K562 (cell line): ENCODE results near the gene ALG14. TPM values are rescaled to one million over a fixed set of nuclear protein-coding genes. Genes with fewer than 3 reads are reported as not detected.

Experiments used
- ATAC-seq: fragments of 200-7000 bp; cut with Tn5 transposase; 3 replicates; pipeline ENCODE4 v1.9.1; 2020; ENCODE audit warnings: moderate library complexity
- BruUV-seq: library from RNA; stranded (reverse); fragments of 400-500 nt; replicated peaks from 2 replicates; lab custom pipeline; 2021; lab: Mats Ljungman, UMichigan
- CTCF ChIA-PET: fragments of 300-600 bp; formaldehyde crosslinking; extraction: SDS; loops from one replicate; lab custom pipeline; 2021; ENCODE audit warnings: low intra/inter-chr PET ratio; lab: Yijun Ruan, JAX
- POLR2A ChIA-PET: fragments of 300-600, 350-650 bp; sonication (Branson Sonifier 250); formaldehyde crosslinking; extraction: SDS; loops from one replicate; lab custom pipeline; 2021; ENCODE audit warnings: antibody characterized with exemption, inconsistent platforms; lab: Yijun Ruan, JAX
- DNase-seq, 4 experiments: peaks; one replicate each; pipeline versions ENCODE4 v3.0.0 to v3.0.0-alpha.2; 2011 to 2018; ENCODE audit warnings: low spot score in 3 of 4, mixed read lengths in 3 of 4; ENCODE audit errors: extremely low read depth in 1 of 4
- FAIRE-seq: peaks from 2 replicates; lab custom pipeline; 2011; peaks lifted over from hg19 to GRCh38; lab: Jason Lieb, UNC
- H2AFZ ChIP-seq: 2 replicates; pipeline ENCODE4 v1.6.0; 2011; ENCODE audit warnings: low read depth, low read length, control low read depth, inconsistent platforms
- H3K27ac ChIP-seq: fragments of 200-600 bp; 3 replicates; pipeline ENCODE4 v1.8.0; 2011; ENCODE audit warnings: low read depth, mild to moderate bottlenecking, control low read depth, inconsistent platforms, low read length, moderate library complexity, mixed read lengths; ENCODE audit errors: extremely low read depth
- H3K27me3 ChIP-seq, 2 experiments: fragments of 300-600 bp in 1 of 2; 2 replicates in 1 of 2; 3 replicates in 1 of 2; pipeline versions ENCODE4 v1.6.0 to v1.8.0; 2011; ENCODE audit warnings: inconsistent platforms in 2 of 2, low read length in 2 of 2, mild to moderate bottlenecking in 1 of 2, mixed read lengths in 1 of 2, moderate library complexity in 1 of 2; ENCODE audit not compliant: control insufficient read depth in 2 of 2, insufficient read depth in 2 of 2
- H3K36me3 ChIP-seq: fragments of 300-600 bp; 3 replicates; pipeline ENCODE4 v1.8.0; 2011; ENCODE audit warnings: mild to moderate bottlenecking, low read length, inconsistent platforms; ENCODE audit not compliant: control insufficient read depth, insufficient read depth
- H3K4me1 ChIP-seq, 2 experiments: fragments of 200-600 bp in 1 of 2; replicated peaks in 1 of 2; 2 replicates in 1 of 2; 3 replicates in 1 of 2; pipeline versions ENCODE4 v1.5.1 to v1.8.0; 2011; ENCODE audit warnings: inconsistent platforms in 2 of 2, low read length in 2 of 2, mild to moderate bottlenecking in 1 of 2, mixed read lengths in 1 of 2, moderate library complexity in 1 of 2; ENCODE audit not compliant: control insufficient read depth in 2 of 2, insufficient read depth in 2 of 2
- H3K4me2 ChIP-seq: 2 replicates; pipeline ENCODE4 v1.6.1; 2011; ENCODE audit warnings: low read length, control low read depth, inconsistent platforms, mixed read lengths; ENCODE audit not compliant: insufficient read depth
- H3K4me3 ChIP-seq: fragments of 200-600 bp; sonication (generic), shearing (Covaris generic); 2 replicates; pipeline ENCODE4 v1.5.1; 2016; ENCODE audit warnings: control low read depth, inconsistent platforms
- H3K79me2 ChIP-seq: fragments of 200-600 bp; 3 replicates; pipeline ENCODE4 v1.8.0; 2011; ENCODE audit warnings: low read length, inconsistent platforms; ENCODE audit not compliant: control insufficient read depth, insufficient read depth
- H3K9ac ChIP-seq, 2 experiments: 2 replicates each; pipeline versions ENCODE4 v1.6.0 to v1.6.1; 2011; ENCODE audit warnings: low read depth in 2 of 2, low read length in 2 of 2, control low read depth in 1 of 2, inconsistent platforms in 1 of 2, mild to moderate bottlenecking in 1 of 2, mixed read lengths in 1 of 2; ENCODE audit not compliant: insufficient read depth in 1 of 2
- H3K9me1 ChIP-seq: one replicate; pipeline ENCODE4 v1.6.0; 2011; ENCODE audit warnings: inconsistent platforms, mild to moderate bottlenecking, low read length, moderate library complexity; ENCODE audit not compliant: control insufficient read depth, insufficient read depth
- H3K9me3 ChIP-seq: replicated peaks from 2 replicates; pipeline ENCODE4 v1.5.1; 2011; ENCODE audit warnings: low read depth, low read length, inconsistent platforms; ENCODE audit not compliant: control insufficient read depth, insufficient read depth
- H4K20me1 ChIP-seq: replicated peaks from 2 replicates; pipeline ENCODE4 v1.6.1; 2011; ENCODE audit warnings: low read length, inconsistent platforms, mixed read lengths; ENCODE audit not compliant: control insufficient read depth, insufficient read depth
- BRD4 ChIP-seq: fragments of 200-600 bp; sonication (generic); IDR thresholded peaks from 2 replicates; pipeline ENCODE4 v1.6.1; 2017; ENCODE audit warnings: inconsistent platforms
- GABPA ChIP-seq: fragments of 200-800 bp; sonication (Bioruptor generic); conservative IDR thresholded peaks from 2 replicates; pipeline ENCODE4 v1.6.1; 2016; ENCODE audit warnings: low read depth, missing genetic modification characterization, missing compliant biosample characterization
- MBD2 ChIP-seq: sonication (generic); IDR thresholded peaks from 2 replicates; pipeline ENCODE4 v1.6.1; 2016; ENCODE audit warnings: low read depth, borderline replicate concordance
- NFXL1 ChIP-seq: fragments of 450-650 bp; formaldehyde crosslinking; IDR thresholded peaks from 2 replicates; pipeline ENCODE4 v1.4.0; 2021; ENCODE audit warnings: mild to moderate bottlenecking
- NFYB ChIP-seq: IDR thresholded peaks from 2 replicates; pipeline ENCODE4 v1.6.1; 2011; ENCODE audit warnings: mild to moderate bottlenecking, moderate library complexity; ENCODE audit not compliant: insufficient read length; ENCODE audit errors: extremely low read depth
- NR3C1 ChIP-seq: sonication (generic); formaldehyde crosslinking; IDR thresholded peaks from 2 replicates; pipeline ENCODE4 v1.8.1; 2022; ENCODE audit warnings: missing genetic modification reagents
- PRMT5 ChIP-seq: sonication (generic); formaldehyde crosslinking; IDR thresholded peaks from 2 replicates; pipeline ENCODE4 v1.5.0; 2020; ENCODE audit warnings: missing genetic modification reagents
- SIN3B ChIP-seq: fragments of 450-650 bp; IDR thresholded peaks from 2 replicates; pipeline ENCODE4 v1.6.1; 2017; ENCODE audit warnings: low read depth, mild to moderate bottlenecking, moderate library complexity
- SMARCA5 ChIP-seq: fragments of 450-650 bp; IDR thresholded peaks from 2 replicates; pipeline ENCODE4 v1.6.1; 2016
- SNRNP70 ChIP-seq: fragments of 200-400 bp; formaldehyde crosslinking; optimal IDR thresholded peaks from 2 replicates; pipeline ENCODE3; 2017; ENCODE audit warnings: low read depth, low read length
- SRSF3 ChIP-seq: fragments of 200-400 bp; formaldehyde crosslinking; IDR thresholded peaks from 2 replicates; pipeline ENCODE4 v1.6.1; 2016; ENCODE audit warnings: mild to moderate bottlenecking, low read length, moderate library complexity; ENCODE audit not compliant: insufficient read depth
- WHSC1 ChIP-seq: IDR thresholded peaks from one replicate; pipeline ENCODE4 v1.6.1; 2012; ENCODE audit warnings: low read length, control low read depth, inconsistent platforms
- WGBS: fragments of 100-300 bp; shearing (Covaris generic); methylation state at CpG from one replicate; pipeline ENCODE4 v1.1.6; 2016; ENCODE audit warnings: low coverage, mixed read lengths; ENCODE audit not compliant: insufficient coverage; ENCODE audit errors: missing lambda C conversion rate; 5-methylcytosine and 5-hydroxymethylcytosine counted together
- in situ Hi-C: fragments of 300-500 bp; cut with MboI; formaldehyde crosslinking; loops from 4 replicates; pipeline ENCODE4 v1.15.0; 2018; ENCODE audit warnings: inconsistent platforms, mixed read lengths
- intact Hi-C: fragments of 100-400 bp; cut with micrococcal nuclease; formaldehyde crosslinking; loops from 2 replicates; pipeline ENCODE4 v1.14.2; 2022
- polyA plus RNA-seq, 8 experiments: library from polyadenylated mRNA; depleted of rRNA in 4 of 8; stranded (reverse) in 5 of 8; unstranded in 3 of 8; fragments of >200 nt; fragmentation: Nextera tagmentation in 2 of 8; fragmentation: Illumina TruSeq in 1 of 8; extraction: Ambion mirVana in 2 of 8; extraction: Trizol in 1 of 8; gene quantifications; 2 replicates each; pipeline versions ENCODE4 v1.2.1 to v1.2.3, GENCODE V29; 2011 to 2014; ENCODE audit warnings: inconsistent platforms in 1 of 8, missing spikeins in 1 of 8
- total RNA-seq, 7 experiments: library from RNA; depleted of rRNA in 6 of 7; stranded (reverse); fragments of >200 nt in 6 of 7; fragmentation: Illumina TruSeq in 2 of 7; extraction: Trizol in 2 of 7; gene quantifications; 2 replicates each; pipeline versions ENCODE4 v1.2.1 to v1.2.3, GENCODE V29; 2011 to 2021; ENCODE audit warnings: low replicate concordance in 1 of 7
- TF ChIP-seq, protein P1 (sequence below), 2 experiments: fragments of 450-650 bp; conservative IDR thresholded peaks; 2 replicates each; pipeline ENCODE4 v1.6.1; 2017; ENCODE audit warnings: mild to moderate bottlenecking in 2 of 2, moderate library complexity in 2 of 2
- TF ChIP-seq, protein P2 (sequence below), 3 experiments: fragments of 200-800 bp in 1 of 3; sonication (Bioruptor generic) in 1 of 3; sonication (generic) in 1 of 3; formaldehyde crosslinking in 1 of 3; IDR thresholded peaks; 2 replicates each; pipeline versions ENCODE4 v1.6.1 to v1.8.0; 2016 to 2022; ENCODE audit warnings: mild to moderate bottlenecking in 2 of 3, missing compliant biosample characterization in 2 of 3, missing genetic modification characterization in 2 of 3, missing genetic modification reagents in 1 of 3
- TF ChIP-seq, protein P3 (sequence below): fragments of 250-450 bp; sonication (Bioruptor Pico); IDR thresholded peaks from 2 replicates; pipeline ENCODE4 v1.4.0; 2020; ENCODE audit warnings: mild to moderate bottlenecking, moderate library complexity, borderline replicate concordance
- TF ChIP-seq, protein P4 (sequence below): fragments of 250-450 bp; sonication (Bioruptor Pico); IDR thresholded peaks from 2 replicates; pipeline ENCODE4 v1.8.0; 2021; ENCODE audit warnings: moderate library complexity, mild to moderate bottlenecking, inconsistent platforms

Gene ALG14
- total and polyA plus RNA-seq, 9 of the 15 experiments (the other 6 are each of a cell fraction or from before 2014, with no cell fraction given): 2.8 to 16.2 (median 4.9) TPM

DNA sequence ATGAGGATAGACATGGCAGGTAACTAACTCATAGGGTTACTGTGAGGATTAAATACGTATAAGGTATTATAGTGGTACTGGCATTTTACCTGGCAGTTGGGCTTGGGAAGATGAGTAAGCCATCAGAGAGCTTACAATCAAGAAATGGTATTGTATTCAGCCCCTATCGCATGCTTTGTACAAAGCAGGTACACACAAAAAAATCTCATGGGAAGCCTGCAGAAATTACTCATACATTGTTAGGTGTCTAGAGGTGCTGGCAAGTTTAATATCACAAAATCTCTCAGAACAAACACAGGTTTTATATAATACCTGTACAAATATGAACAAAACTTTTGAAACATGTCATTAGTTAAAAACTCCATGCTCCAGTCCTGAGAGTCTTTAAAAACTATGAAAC, 74.0 kb downstream of the ALG14 start (continued):
- no peak for TF ChIP-seq SNRNP70
- TF ChIP-seq WHSC1: no peak
- TF ChIP-seq, protein P1, sequence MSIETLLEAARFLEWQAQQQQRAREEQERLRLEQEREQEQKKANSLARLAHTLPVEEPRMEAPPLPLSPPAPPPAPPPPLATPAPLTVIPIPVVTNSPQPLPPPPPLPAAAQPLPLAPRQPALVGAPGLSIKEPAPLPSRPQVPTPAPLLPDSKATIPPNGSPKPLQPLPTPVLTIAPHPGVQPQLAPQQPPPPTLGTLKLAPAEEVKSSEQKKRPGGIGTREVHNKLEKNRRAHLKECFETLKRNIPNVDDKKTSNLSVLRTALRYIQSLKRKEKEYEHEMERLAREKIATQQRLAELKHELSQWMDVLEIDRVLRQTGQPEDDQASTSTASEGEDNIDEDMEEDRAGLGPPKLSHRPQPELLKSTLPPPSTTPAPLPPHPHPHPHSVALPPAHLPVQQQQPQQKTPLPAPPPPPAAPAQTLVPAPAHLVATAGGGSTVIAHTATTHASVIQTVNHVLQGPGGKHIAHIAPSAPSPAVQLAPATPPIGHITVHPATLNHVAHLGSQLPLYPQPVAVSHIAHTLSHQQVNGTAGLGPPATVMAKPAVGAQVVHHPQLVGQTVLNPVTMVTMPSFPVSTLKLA (conservative IDR thresholded peaks at IDR 0.05): no peak
- TF ChIP-seq PRMT5 (CRISPR knock-in tag): no peak
- no peak for TF ChIP-seq NR3C1 (CRISPR knock-in tag)
- no peak for TF ChIP-seq NFYB
- no peak for TF ChIP-seq GABPA (tag)
- TF ChIP-seq SRSF3: no peak

DNA sequence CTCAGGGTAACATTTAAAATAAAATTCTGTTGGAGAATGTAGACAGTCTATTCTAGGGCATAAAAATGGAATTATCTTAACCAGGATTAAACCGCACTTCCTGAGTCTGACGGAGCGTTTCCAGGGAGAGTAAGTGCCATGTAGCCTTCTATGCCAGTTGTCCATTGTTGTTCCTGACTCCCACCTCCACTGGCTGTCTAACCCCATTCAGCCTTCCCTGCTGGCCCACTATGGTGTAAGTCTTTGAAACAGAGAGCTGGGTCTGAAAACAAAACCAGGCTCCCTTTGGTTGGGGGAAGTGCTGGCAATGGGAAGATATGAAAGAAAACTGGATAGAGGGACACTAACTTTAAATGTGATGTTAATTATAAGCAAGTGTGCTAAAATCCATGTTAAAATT, 74.6 kb downstream of the ALG14 start:
- ATAC-seq: no peak
- no peak overlapping the region for H2AFZ ChIP-seq
- CTCF ChIA-PET: no interaction called here
- no peaks in the 10 kb centered on the region for H3K79me2 ChIP-seq
- no peaks in the 10 kb centered on the region for H3K4me1 ChIP-seq
- 61% methylated on average over 3 of the region's 3 CpGs for WGBS
- no peak for FAIRE-seq
- no TSS peak for BruUV-seq
- H3K27me3 ChIP-seq: no peaks in the 10 kb centered on the region
- no peaks in the 10 kb centered on the region for H3K36me3 ChIP-seq
- in situ Hi-C loops (no loop called here), intact Hi-C loops (no loop called here)
- no peaks in the 10 kb centered on the region for H3K9me3 ChIP-seq
- no peak for DNase-seq
- no peak overlapping the region for H3K4me3 ChIP-seq
- H3K9ac ChIP-seq: no peak overlapping the region
- H3K27ac ChIP-seq: no peak overlapping the region
- TF ChIP-seq, protein P2, sequence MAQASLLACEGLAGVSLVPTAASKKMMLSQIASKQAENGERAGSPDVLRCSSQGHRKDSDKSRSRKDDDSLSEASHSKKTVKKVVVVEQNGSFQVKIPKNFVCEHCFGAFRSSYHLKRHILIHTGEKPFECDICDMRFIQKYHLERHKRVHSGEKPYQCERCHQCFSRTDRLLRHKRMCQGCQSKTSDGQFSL (CRISPR knock-in tag; IDR thresholded peaks at IDR 0.05): no peak
- TF ChIP-seq, protein P2 (tag; IDR thresholded peaks at IDR 0.05): no peak
- no peak for TF ChIP-seq NFXL1
- no peak for TF ChIP-seq MBD2
- no peak for TF ChIP-seq BRD4
- TF ChIP-seq, protein P3, sequence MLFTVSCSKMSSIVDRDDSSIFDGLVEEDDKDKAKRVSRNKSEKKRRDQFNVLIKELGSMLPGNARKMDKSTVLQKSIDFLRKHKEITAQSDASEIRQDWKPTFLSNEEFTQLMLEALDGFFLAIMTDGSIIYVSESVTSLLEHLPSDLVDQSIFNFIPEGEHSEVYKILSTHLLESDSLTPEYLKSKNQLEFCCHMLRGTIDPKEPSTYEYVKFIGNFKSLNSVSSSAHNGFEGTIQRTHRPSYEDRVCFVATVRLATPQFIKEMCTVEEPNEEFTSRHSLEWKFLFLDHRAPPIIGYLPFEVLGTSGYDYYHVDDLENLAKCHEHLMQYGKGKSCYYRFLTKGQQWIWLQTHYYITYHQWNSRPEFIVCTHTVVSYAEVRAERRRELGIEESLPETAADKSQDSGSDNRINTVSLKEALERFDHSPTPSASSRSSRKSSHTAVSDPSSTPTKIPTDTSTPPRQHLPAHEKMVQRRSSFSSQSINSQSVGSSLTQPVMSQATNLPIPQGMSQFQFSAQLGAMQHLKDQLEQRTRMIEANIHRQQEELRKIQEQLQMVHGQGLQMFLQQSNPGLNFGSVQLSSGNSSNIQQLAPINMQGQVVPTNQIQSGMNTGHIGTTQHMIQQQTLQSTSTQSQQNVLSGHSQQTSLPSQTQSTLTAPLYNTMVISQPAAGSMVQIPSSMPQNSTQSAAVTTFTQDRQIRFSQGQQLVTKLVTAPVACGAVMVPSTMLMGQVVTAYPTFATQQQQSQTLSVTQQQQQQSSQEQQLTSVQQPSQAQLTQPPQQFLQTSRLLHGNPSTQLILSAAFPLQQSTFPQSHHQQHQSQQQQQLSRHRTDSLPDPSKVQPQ (CRISPR knock-in tag): no peak
- no peak for TF ChIP-seq SIN3B
- no peak for TF ChIP-seq SMARCA5
- TF ChIP-seq, protein P4, sequence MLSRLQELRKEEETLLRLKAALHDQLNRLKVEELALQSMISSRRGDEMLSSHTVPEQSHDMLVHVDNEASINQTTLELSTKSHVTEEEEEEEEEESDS: no peak
- TF ChIP-seq, all 486 proteins: peak for 0
- Histone ChIP-seq H3K4me2 (no peak overlapping the region), H4K20me1 (no peaks in the 10 kb centered on the region), H3K9me1 (no peaks in the 10 kb centered on the region)
- POLR2A ChIA-PET: no interaction called here
